GM12873 (cell line): Measurements from ENCODE around the gene ACLY.
A peak's percentile ranks its signal among the peaks of the same experiment; 100 is the strongest.

Experiments used
- TF ChIP-seq, protein P1 (sequence below): IDR thresholded peaks from 2 replicates; pipeline ENCODE4 v1.5.1; 2012; ENCODE audit warnings: low read depth, mild to moderate bottlenecking, moderate library complexity, low read length, control low read depth; ENCODE audit not compliant: insufficient read depth; ENCODE audit errors: missing control alignments

The ACLY gene

GRCh38 chr17:41906465-41907184 lies 12.1 kb downstream of the ACLY start:
- TF ChIP-seq, protein P1, sequence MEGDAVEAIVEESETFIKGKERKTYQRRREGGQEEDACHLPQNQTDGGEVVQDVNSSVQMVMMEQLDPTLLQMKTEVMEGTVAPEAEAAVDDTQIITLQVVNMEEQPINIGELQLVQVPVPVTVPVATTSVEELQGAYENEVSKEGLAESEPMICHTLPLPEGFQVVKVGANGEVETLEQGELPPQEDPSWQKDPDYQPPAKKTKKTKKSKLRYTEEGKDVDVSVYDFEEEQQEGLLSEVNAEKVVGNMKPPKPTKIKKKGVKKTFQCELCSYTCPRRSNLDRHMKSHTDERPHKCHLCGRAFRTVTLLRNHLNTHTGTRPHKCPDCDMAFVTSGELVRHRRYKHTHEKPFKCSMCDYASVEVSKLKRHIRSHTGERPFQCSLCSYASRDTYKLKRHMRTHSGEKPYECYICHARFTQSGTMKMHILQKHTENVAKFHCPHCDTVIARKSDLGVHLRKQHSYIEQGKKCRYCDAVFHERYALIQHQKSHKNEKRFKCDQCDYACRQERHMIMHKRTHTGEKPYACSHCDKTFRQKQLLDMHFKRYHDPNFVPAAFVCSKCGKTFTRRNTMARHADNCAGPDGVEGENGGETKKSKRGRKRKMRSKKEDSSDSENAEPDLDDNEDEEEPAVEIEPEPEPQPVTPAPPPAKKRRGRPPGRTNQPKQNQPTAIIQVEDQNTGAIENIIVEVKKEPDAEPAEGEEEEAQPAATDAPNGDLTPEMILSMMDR = no peak

- TF ChIP-seq, protein P1 = no peak
Measured at GRCh38 chr17:41905172-41905571, 13.6 kb downstream of the ACLY start.

- TF ChIP-seq, protein P1 = no peak
Measured at GRCh38 chr17:41904242-41904841, 14.4 kb downstream of the ACLY start.

DNA sequence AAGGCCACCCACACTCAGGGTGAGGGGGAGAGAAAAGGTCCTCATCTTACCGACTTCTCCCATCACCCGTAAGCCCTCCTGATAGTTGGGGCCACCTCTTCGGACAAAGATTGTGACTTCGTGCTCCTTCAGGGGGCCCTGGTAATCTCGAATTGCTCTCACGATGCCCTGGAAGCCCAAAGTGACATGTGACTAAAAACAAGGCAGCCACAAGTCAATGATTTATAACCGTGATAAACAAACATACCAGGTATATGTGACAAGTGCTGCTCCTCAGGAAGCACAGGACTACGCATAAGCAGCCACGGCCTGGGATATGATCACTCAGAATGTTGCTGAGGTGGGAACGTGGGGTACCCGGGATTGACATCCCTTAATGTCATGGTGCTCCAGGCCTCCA lies 17.1 kb downstream of the ACLY start:
- TF ChIP-seq, protein P1 = no peak

GRCh38 chr17:41896726-41897125 lies 22.0 kb downstream of the ACLY start:
- TF ChIP-seq, protein P1 = peak; percentile 6

GRCh38 chr17:41895617-41896016 lies 23.1 kb downstream of the ACLY start:
- TF ChIP-seq, protein P1 = no peak

DNA sequence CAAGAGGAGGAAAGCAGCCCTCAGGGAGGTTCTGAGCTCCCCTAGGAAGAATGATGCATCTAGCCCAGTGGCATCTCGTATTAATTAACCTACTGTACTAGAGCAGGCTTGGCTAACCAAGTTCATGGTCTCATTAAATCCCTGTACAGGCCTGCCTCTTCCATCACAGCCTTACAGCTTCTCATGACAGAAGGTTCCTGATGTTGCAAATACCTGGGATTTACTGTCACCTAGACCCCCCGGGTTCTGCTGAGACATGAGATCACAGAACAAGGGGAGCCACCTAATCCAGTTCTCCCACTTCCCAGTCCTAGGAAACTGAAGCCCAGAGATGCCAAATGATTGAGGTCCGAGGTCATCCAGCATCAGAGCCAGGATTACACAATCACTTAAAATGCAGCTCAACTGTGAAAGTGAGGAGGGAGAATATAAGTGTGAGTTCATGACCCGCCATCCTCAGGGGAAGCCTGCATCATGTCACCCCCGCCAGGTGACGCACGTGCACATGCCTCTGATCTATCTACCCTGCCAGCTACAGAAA lies 23.9 kb downstream of the ACLY start:
- TF ChIP-seq, protein P1 = no peak
